Measurements from ENCODE around the gene RSRP1.
"Not testable (repeated sequence)": the region's sequence is repeated elsewhere in the genome, so short reads cannot be mapped to it uniquely, and the experiment has no call there.

RSRP1 gene

GRCh38 chr1:25255706-25256577 lies 8.7 kb upstream of the RSRP1 start:
- no peak for DNase-seq

DNA sequence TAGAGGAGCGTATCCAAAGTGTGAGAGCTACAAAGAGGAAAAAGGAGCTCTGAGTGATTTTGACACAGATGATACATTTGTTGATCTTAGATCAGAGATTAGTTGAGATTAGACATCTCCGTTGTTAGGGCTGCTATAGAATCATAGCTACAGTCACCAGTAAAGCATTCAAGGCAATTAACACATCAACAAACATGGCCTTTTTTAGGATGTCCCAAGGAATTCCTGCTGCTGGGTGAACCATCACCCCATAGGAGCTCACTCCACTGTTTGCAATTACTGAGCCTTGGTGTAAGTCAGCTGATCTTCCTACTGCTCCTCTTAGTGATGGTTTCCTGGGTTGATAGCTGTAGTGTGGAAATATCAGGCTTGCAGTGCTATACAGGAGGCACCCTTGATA lies 6.7 kb upstream of the RSRP1 start:
- no peak for DNase-seq

GRCh38 chr1:25247829-25248754 lies 838 bp upstream of the RSRP1 start:
- DNase-seq, result no peak

DNA sequence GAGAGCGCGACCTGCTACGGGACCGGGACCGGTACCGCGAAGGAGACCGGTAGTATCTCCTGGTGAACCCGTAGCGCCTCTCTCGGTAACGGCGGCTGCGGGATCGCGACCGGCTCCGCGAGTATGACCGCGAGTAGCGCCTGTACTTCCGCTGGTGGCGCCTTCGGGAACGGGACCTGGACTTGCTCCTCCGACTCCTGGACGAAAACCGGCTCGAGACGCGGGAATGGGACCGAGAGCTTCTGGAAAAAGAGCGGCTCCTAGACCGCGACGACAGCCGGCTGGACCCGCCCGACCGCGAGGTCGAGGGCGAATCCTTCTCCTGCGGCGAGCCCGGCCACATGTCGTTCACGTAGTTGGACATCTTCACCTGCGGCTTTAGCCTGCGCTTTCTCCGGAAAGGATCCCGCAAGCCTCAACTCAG lies 642 bp downstream of the RSRP1 start:
- DNase-seq, result no peak

- peak; percentile 12 for DNase-seq
These were observed 1.2 kb downstream of the RSRP1 start for GRCh38 chr1:25245809-25246599.

DNA sequence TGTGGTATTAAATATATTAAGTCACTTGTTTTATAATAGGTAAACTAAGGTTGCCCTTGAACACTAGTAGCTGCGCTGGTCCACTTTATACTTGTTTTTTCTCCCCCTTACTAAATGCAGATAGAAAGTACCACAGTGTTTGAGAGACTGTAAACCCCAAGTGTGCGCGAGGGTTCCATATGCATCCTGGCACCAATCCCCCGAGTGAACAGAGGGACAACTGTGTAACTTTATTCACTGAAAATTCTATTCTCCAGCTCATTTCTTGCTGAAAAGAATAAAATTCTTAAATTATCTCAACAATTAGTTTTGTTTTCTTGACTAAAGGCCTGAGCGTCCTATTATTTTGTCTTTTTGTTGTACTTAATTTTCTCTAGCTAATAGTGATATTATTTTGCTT lies 1.9 kb downstream of the RSRP1 start:
- DNase-seq, result no peak

GRCh38 chr1:25243907-25244306 lies 3.3 kb downstream of the RSRP1 start:
- DNase-seq, result no peak

GRCh38 chr1:25239681-25240541 lies 7.3 kb downstream of the RSRP1 start:
- peak; percentile 96 for DNase-seq

DNA sequence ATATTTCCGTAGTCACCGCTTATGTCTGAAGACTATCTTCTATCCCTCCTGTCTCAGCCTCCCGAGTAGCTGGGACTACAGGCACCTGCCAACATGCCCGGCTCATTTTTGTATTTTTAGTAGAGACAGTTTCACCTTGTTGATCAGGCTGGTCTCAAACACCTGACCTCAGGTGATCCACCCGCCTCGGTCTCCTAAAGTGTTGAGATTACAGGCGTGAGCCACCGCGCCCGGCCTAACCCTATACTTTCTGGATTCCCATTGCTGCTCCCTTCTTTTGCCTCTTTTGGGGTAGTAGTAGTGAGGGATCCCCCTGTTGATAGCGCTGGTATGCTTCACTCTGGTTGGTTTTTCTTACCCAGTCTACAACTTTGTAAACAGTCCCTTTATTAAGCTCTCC lies 9.2 kb downstream of the RSRP1 start:
- no peak for DNase-seq

- DNase-seq, result not testable (repeated sequence)
These were observed 11.0 kb downstream of the RSRP1 start for GRCh38 chr1:25236261-25236660.

DNA sequence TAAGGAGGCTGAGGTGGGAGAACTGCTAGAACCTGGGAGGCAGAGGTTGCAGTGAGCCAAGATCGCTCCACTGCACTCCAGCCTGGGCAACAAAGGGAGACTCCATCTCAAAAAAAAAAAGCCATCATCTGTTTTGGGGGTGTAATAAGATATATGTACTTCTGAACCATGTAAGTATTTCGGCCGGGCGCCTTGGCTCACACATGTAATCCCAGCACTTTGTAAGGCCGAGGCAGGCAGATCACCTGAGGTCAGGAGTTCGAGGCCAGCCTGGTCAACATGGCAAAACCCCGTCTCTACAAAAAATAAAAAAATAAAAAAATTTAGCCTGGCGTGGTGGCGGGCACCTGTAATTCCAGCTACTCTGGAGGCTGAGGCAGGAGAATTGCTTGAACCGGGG lies 11.8 kb downstream of the RSRP1 start:
- not testable (repeated sequence) for DNase-seq

DNA sequence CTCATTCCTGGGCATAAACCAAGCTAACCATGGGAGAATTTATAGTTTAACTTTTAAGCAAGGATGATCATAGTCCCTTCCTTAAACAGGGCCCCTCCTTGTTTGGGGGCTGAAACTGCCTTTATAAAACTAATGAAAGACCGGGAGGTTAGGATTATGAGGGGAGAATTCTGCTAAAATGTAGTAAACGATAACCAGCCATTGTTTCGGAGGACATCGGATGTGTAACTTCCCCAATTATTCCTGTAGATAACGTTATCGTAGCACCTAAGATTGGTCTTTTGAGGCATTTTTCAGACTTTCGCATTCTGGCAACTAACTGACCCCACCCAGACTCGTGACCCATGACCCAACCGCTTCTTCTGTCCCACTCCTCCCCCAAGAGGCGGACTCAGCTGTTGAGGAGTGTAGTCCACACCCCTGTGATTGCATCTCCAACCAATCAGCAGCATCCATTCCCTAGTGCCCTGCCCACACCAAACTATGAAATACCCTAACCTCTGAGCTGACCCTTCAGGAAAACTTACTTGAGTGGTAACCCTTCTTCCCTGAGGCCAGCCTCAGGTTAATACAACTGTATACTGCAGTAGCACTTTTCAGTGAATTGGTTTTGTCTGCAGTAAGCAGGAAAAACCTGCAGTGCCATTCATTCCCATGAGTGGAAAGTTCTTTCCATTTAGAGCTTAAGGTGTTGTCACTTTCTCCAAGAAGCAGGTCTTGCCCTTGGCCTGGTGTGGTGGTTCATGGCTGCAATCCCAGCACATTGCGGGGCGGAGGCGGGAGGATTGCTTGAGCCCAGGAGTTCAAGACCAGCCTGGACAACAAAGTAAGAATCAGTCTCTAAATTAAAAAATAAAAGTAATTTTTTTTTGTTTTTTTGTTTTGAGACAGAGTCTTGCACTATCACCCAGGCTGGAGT lies 14.1 kb downstream of the RSRP1 start:
- peak; percentile 36 for DNase-seq

GRCh38 chr1:25232027-25232865 lies 15.0 kb downstream of the RSRP1 start, which contains the start of gene SYF2:
Gene SYF2 (minus strand): TSS chr1:25232502. CDS start chr1:25232467, 35 bp downstream.
- peak; percentile 86 for DNase-seq

- no peak for DNase-seq
These were observed 23.8 kb downstream of the RSRP1 start for GRCh38 chr1:25223471-25223870.

DNA sequence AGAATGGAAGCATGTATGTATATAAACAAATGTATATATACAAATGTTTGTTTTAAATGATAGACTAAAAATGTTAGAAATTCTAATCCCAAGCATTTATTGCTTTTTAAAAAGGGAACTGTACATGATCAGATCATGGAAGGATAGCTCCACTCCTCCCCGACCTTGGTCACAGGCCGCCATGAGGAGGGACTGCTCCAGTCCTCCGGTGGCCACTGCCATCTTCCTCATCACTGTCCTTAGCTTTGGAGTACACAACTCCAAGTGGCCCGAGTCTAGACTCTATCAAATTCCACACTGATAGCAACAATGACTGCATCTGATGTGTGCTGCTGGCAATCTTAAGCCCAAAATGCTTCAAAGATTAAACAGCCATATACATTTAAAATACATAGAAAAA lies 24.6 kb downstream of the RSRP1 start:
- DNase-seq, result no peak

DNA sequence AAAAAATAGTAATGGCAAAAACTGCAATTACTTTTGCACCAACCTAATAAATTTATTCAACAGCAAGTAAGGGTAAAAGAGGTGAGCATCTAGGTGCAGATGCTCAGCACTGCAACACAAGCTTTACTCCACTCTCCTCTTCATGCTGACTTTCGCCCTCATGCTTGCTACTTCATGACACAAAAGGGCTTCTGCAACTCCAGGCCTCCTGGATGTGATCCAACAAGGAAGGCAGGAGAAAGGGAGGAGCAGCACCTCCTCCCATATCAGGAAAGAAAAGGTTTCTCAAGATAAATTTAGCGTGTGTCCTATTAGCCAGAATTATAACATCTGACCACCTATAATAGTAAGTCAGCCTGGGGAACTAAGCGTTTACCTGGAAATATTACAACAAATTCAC lies 26.6 kb downstream of the RSRP1 start:
- DNase-seq, result no peak

GRCh38 chr1:25219661-25220251 lies 27.5 kb downstream of the RSRP1 start:
- DNase-seq, result no peak

GRCh38 chr1:25217598-25218232 lies 29.5 kb downstream of the RSRP1 start:
- DNase-seq, result no peak

- no peak for DNase-seq
These were observed 30.2 kb downstream of the RSRP1 start for GRCh38 chr1:25217015-25217414.

All from NCI-H510A treated with DMSO at 0.1 percent for 48 hours (cell line).